GM18520 (cell line): Measurements from ENCODE around the gene MIDN.
"Not testable (repeated sequence)": the region's sequence is repeated elsewhere in the genome, so short reads cannot be mapped to it uniquely, and the experiment has no call there.

Experiments used
- ATAC-seq: cut with Tn5 transposase; IDR thresholded peaks from one replicate; pipeline ENCODE4 v1.9.1; 2021; ENCODE audit not compliant: unreplicated experiment

The MIDN gene

GRCh38 chr19:1245494-1246264, 2.7 kb upstream of the MIDN start:
- ATAC-seq: no peak

- not testable (repeated sequence) for ATAC-seq
These were observed 1.9 kb upstream of the MIDN start for GRCh38 chr19:1246265-1247087.

GRCh38 chr19:1247748-1248138, 640 bp upstream of the MIDN start:
- ATAC-seq: no peak

GRCh38 chr19:1248786-1249297, 459 bp downstream of the MIDN start:
- ATAC-seq: peak; percentile 17

GRCh38 chr19:1249298-1249989, 1.1 kb downstream of the MIDN start:
- peak; percentile 43 for ATAC-seq

- ATAC-seq: no peak
These were observed 1.6 kb downstream of the MIDN start for GRCh38 chr19:1249990-1250436.

- ATAC-seq: no peak
These were observed 2.3 kb downstream of the MIDN start for GRCh38 chr19:1250437-1251260.

- no peak for ATAC-seq
These were observed 3.2 kb downstream of the MIDN start for GRCh38 chr19:1251330-1252220.

- no peak for ATAC-seq
These were observed 3.9 kb downstream of the MIDN start for GRCh38 chr19:1252221-1252820.

- no peak for ATAC-seq
These were observed 4.6 kb downstream of the MIDN start for GRCh38 chr19:1252821-1253513.

GRCh38 chr19:1253514-1254080, 5.2 kb downstream of the MIDN start:
- no peak for ATAC-seq

GRCh38 chr19:1254081-1254527, 5.7 kb downstream of the MIDN start:
- no peak for ATAC-seq

- ATAC-seq: no peak
These were observed 6.3 kb downstream of the MIDN start for GRCh38 chr19:1254530-1255185.

- ATAC-seq: no peak
These were observed 7.1 kb downstream of the MIDN start for GRCh38 chr19:1255186-1256161.

- no peak for ATAC-seq
These were observed 8.5 kb downstream of the MIDN start for GRCh38 chr19:1256646-1257474.
